K562 (cell line): ENCODE measurements around the gene USP48. TPM values are rescaled to one million over a fixed set of nuclear protein-coding genes. Genes with fewer than 3 reads are reported as not detected.

Experiments
- DACH1 ChIP-seq: fragments of 450-650 bp; IDR thresholded peaks from 2 replicates; pipeline ENCODE4 v1.6.1; 2018; ENCODE audit not compliant: partially characterized antibody
- EHMT2 ChIP-seq: fragments of 450-650 bp; IDR thresholded peaks from 2 replicates; pipeline ENCODE4 v1.6.1; 2018; ENCODE audit warnings: antibody characterized with exemption
- FOXP1 ChIP-seq: sonication (generic); formaldehyde crosslinking; IDR thresholded peaks from 2 replicates; pipeline ENCODE4 v1.8.0; 2022; ENCODE audit warnings: mild to moderate bottlenecking, missing genetic modification reagents
- GATAD2A ChIP-seq: fragments of 450-650 bp; IDR thresholded peaks from 2 replicates; pipeline ENCODE4 v1.6.1; 2017
- HDAC1 ChIP-seq, 2 experiments: fragments of 450-650 bp; IDR thresholded peaks; 2 replicates each; pipeline ENCODE4 v1.6.1; 2016 to 2017; ENCODE audit warnings: inconsistent platforms in 1 of 2, mild to moderate bottlenecking in 1 of 2, moderate library complexity in 1 of 2
- KDM1A ChIP-seq, 2 experiments: fragments of 450-650 bp; IDR thresholded peaks; 2 replicates each; pipeline ENCODE4 v1.6.1; 2016; ENCODE audit warnings: mild to moderate bottlenecking in 2 of 2
- MBD2 ChIP-seq: sonication (generic); IDR thresholded peaks from 2 replicates; pipeline ENCODE4 v1.6.1; 2016; ENCODE audit warnings: low read depth, borderline replicate concordance
- MEIS2 ChIP-seq: fragments of 450-650 bp; IDR thresholded peaks from 2 replicates; pipeline ENCODE4 v1.6.1; 2014; ENCODE audit warnings: mild to moderate bottlenecking; ENCODE audit not compliant: partially characterized antibody
- MTA1 ChIP-seq: fragments of 450-650 bp; IDR thresholded peaks from 2 replicates; pipeline ENCODE4 v1.6.1; 2017; ENCODE audit warnings: borderline replicate concordance
- MTA2 ChIP-seq: fragments of 450-650 bp; IDR thresholded peaks from 2 replicates; pipeline ENCODE4 v1.6.1; 2016; ENCODE audit warnings: low read depth
- NCOA1 ChIP-seq: fragments of 450-650 bp; IDR thresholded peaks from 2 replicates; pipeline ENCODE4 v1.6.1; 2016; ENCODE audit warnings: low read depth
- NR1H2 ChIP-seq: sonication (generic); formaldehyde crosslinking; IDR thresholded peaks from 2 replicates; pipeline ENCODE4 v1.4.0; 2020; ENCODE audit warnings: mild to moderate bottlenecking, missing genetic modification reagents
- NR2C2 ChIP-seq, 2 experiments: fragments of 200-800 bp in 1 of 2; sonication (Bioruptor generic) in 1 of 2; sonication (generic) in 1 of 2; formaldehyde crosslinking in 1 of 2; IDR thresholded peaks; 2 replicates each; pipeline versions ENCODE4 v1.6.1 to v1.8.0; 2016 to 2022; ENCODE audit warnings: mild to moderate bottlenecking in 1 of 2, missing compliant biosample characterization in 1 of 2, missing genetic modification characterization in 1 of 2, missing genetic modification reagents in 1 of 2
- PML ChIP-seq: IDR thresholded peaks from 2 replicates; pipeline ENCODE4 v1.6.1; 2012; ENCODE audit warnings: low read length, inconsistent platforms
- PRDM10 ChIP-seq: fragments of 450-650 bp; IDR thresholded peaks from 2 replicates; pipeline ENCODE4 v1.6.1; 2018; ENCODE audit not compliant: partially characterized antibody
- ZBTB33 ChIP-seq: sonication (generic); formaldehyde crosslinking; IDR thresholded peaks from 2 replicates; pipeline ENCODE4 v1.8.1; 2023; ENCODE audit warnings: mild to moderate bottlenecking, missing genetic modification reagents
- ZBTB43 ChIP-seq: sonication (generic); formaldehyde crosslinking; IDR thresholded peaks from 2 replicates; pipeline ENCODE4 v1.8.0; 2023; ENCODE audit warnings: mild to moderate bottlenecking, missing genetic modification reagents
- ZNF311 ChIP-seq: fragments of 250-450 bp; sonication (Bioruptor Pico); IDR thresholded peaks from 2 replicates; pipeline ENCODE4 v1.4.0; 2020; ENCODE audit warnings: mild to moderate bottlenecking, moderate library complexity
- ZNF316 ChIP-seq: fragments of 450-650 bp; IDR thresholded peaks from 2 replicates; pipeline ENCODE4 v1.6.1; 2016
- ZNF436 ChIP-seq: fragments of 250-450, 450-650 bp; sonication (Bioruptor Pico); formaldehyde crosslinking; IDR thresholded peaks from 2 replicates; pipeline ENCODE4 v1.7.0; 2020; ENCODE audit warnings: mild to moderate bottlenecking
- polyA plus RNA-seq, 8 experiments: library from polyadenylated mRNA; depleted of rRNA in 4 of 8; stranded (reverse) in 5 of 8; unstranded in 3 of 8; fragments of >200 nt; fragmentation: Nextera tagmentation in 2 of 8; fragmentation: Illumina TruSeq in 1 of 8; extraction: Ambion mirVana in 2 of 8; extraction: Trizol in 1 of 8; gene quantifications; 2 replicates each; pipeline versions ENCODE4 v1.2.1 to v1.2.3, GENCODE V29; 2011 to 2014; ENCODE audit warnings: inconsistent platforms in 1 of 8, missing spikeins in 1 of 8
- total RNA-seq, 7 experiments: library from RNA; depleted of rRNA in 6 of 7; stranded (reverse); fragments of >200 nt in 6 of 7; fragmentation: Illumina TruSeq in 2 of 7; extraction: Trizol in 2 of 7; gene quantifications; 2 replicates each; pipeline versions ENCODE4 v1.2.1 to v1.2.3, GENCODE V29; 2011 to 2021; ENCODE audit warnings: low replicate concordance in 1 of 7
- TF ChIP-seq, protein P1 (sequence below): sonication (generic); IDR thresholded peaks from 2 replicates; pipeline ENCODE4 v1.6.1; 2016

USP48 gene
- total and polyA plus RNA-seq, 9 of the 15 experiments (the other 6 are each of a cell fraction or from before 2014, with no cell fraction given), result 23.3 to 123 (median 106) TPM

- TF ChIP-seq ZBTB33 (CRISPR knock-in tag) (peak; percentile 63; the same call in 1 of the 2 replicates), HDAC1 (IDR thresholded peaks at IDR 0.05) (peak in 1 of 2 experiments; percentile 60; a peak in 2 of 4 replicates), ZBTB43 (CRISPR knock-in tag) (peak; percentile 45; the same call in 1 of the 2 replicates), KDM1A (IDR thresholded peaks at IDR 0.05) (peak; percentile 59 to 73; a peak in 3 of 4 replicates), NCOA1 (peak; percentile 68), NR1H2 (CRISPR knock-in tag) (0 out of 2 replicates have a peak, but pooled peaks have one; percentile 44), FOXP1 (CRISPR knock-in tag) (peak; percentile 20; the same call in 1 of the 2 replicates), MTA2 (peak; percentile 54), ZNF316 (peak; percentile 94), NR2C2 (CRISPR knock-in tag; IDR thresholded peaks at IDR 0.05) (no peak), NR2C2 (tag; IDR thresholded peaks at IDR 0.05) (peak; percentile 68), GATAD2A (0 out of 2 replicates have a peak, but pooled peaks have one; percentile 32), ZNF311 (CRISPR knock-in tag) (no peak), PML (peak; percentile 50; the same call in 1 of the 2 replicates), EHMT2 (peak; percentile 48; the same call in 1 of the 2 replicates), DACH1 (peak; percentile 50), MBD2 (peak; percentile 79; the same call in 1 of the 2 replicates), ZNF436 (no peak), MEIS2 (peak; percentile 63), MTA1 (peak; percentile 83), PRDM10 (peak; percentile 40)
- TF ChIP-seq, protein P1, sequence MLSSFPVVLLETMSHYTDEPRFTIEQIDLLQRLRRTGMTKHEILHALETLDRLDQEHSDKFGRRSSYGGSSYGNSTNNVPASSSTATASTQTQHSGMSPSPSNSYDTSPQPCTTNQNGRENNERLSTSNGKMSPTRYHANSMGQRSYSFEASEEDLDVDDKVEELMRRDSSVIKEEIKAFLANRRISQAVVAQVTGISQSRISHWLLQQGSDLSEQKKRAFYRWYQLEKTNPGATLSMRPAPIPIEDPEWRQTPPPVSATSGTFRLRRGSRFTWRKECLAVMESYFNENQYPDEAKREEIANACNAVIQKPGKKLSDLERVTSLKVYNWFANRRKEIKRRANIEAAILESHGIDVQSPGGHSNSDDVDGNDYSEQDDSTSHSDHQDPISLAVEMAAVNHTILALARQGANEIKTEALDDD, result peak; percentile 50; the same call in 1 of the 2 replicates
Measured at GRCh38 chr1:21638531-21639341, 144.2 kb downstream of the USP48 start (continued).
